GM18951 (cell line): Measurements from ENCODE around the gene NEK2.
"Not testable (repeated sequence)": the region's sequence is repeated elsewhere in the genome, so short reads cannot be mapped to it uniquely, and the experiment has no call there.

ENCODE experiments used
- POLR2A ChIP-seq: IDR thresholded peaks from 4 replicates; pipeline ENCODE4 v1.6.1; 2011; ENCODE audit warnings: mild to moderate bottlenecking; ENCODE audit not compliant: insufficient read length, insufficient read depth; ENCODE audit errors: extremely low read depth
- in situ Hi-C: fragments of 300-500 bp; cut with MboI; formaldehyde crosslinking; loops from one replicate; pipeline ENCODE4 v1.12.0; 2022; ENCODE audit warnings: low sequenced_read_pairs, mixed read lengths, inconsistent platforms; ENCODE audit not compliant: unreplicated experiment

Gene NEK2

DNA sequence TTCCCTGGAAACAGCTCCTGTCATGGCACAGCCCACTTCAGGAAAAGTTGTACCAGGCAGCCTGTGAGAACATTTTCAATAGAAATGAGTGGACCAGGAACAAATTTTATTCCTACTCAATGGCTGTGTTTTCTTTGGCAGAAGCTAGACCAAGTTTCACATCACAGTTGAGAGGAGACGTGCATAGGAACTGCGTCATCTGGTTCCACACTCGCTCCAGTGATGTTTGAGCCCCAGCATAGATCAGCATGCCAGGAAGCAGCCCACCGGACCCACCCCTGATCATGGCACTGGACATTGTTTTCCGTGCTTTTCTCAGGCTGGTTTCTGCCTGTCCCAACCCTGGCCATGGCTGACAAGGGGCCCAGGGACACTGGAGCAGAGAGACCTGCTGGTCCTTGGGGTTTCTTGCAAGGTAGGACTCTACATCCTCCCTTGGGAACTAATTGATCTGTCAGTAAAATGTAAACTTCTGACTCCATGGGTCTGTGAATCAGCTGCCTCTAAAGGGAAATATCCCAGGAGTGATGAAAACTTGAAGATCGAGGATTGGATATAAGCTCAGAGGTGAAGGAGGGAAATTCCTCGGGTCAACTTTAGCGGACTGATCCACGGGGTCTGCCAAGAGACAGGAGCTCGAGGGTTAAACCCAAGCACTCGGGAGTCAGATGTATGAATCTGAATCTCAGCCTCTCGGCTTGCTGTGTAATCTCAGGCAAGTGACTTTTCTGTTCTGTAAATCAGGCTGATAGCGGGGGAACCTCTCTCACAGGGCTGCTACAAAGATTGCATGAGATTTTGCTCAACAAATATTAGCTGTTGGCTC lies 35.7 kb downstream of the NEK2 start:
- no peak for TF ChIP-seq POLR2A

DNA sequence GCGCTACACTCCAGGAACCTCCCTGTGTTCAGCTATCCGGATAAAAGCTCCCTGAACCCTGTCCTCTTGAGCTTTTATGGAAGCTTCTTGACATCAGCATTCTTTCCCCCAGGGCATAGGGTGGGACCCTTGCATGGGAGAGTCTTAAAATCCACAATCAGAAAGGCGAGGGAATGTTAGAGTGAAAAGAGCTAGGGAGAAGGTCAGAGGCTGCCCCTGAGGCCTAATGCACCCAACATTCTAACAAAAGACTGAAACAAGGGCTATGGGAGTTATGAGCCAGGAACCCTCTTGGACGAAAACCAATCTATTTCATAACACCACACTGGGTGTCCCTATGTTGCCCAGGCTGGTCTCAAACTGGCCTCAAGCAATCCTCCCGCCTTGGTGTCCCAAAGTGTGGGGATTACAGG lies 36.7 kb downstream of the NEK2 start:
- in situ Hi-C loops, result no loop called here
- no peak for TF ChIP-seq POLR2A

More for the DNA sequence above, 35.7 kb downstream of the NEK2 start:
- in situ Hi-C loops, result no loop called here

- no peak for TF ChIP-seq POLR2A
- in situ Hi-C loops, result no loop called here
Observed at GRCh38 chr1:211638246-211638645, 37.2 kb downstream of the NEK2 start.

- in situ Hi-C loops, result no loop called here
- TF ChIP-seq POLR2A, result no peak
Observed at GRCh38 chr1:211637066-211637465, 38.4 kb downstream of the NEK2 start.

GRCh38 chr1:211636575-211637029 lies 38.8 kb downstream of the NEK2 start:
- in situ Hi-C loops, result not testable (repeated sequence)

GRCh38 chr1:211635597-211636205 lies 39.7 kb downstream of the NEK2 start:
- TF ChIP-seq POLR2A, result no peak
- in situ Hi-C loops, result no loop called here

DNA sequence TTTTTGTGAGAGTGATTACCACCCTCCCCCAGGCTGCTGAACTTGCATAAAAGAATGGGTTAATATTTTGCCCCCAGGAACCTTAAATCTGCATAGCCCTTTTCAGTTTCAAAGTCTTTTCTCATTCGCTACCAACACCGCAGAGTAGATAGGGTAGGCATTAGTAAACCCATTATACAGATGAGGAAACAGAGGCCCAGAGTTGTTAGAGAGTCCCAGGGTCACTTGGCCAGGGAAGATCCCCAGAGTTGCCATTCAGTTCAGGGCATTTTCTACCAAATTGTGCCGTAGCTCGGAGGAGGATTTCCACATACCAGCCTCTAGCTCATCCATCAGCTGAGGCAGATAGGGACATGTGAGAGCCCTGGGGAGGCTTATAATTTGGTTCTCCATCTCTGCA lies 40.5 kb downstream of the NEK2 start:
- in situ Hi-C loops, result no loop called here
- TF ChIP-seq POLR2A, result no peak

- in situ Hi-C loops, result no loop called here
- TF ChIP-seq POLR2A, result no peak
Observed at GRCh38 chr1:211634461-211634860, 41.0 kb downstream of the NEK2 start.

- in situ Hi-C loops, result no loop called here
- TF ChIP-seq POLR2A, result no peak
Observed at GRCh38 chr1:211633524-211633846, 41.9 kb downstream of the NEK2 start.

- in situ Hi-C loops, result no loop called here
- no peak for TF ChIP-seq POLR2A
Observed at GRCh38 chr1:211632808-211633523, 42.5 kb downstream of the NEK2 start.

- no peak for TF ChIP-seq POLR2A
- in situ Hi-C loops, result no loop called here
Observed at GRCh38 chr1:211632117-211632807, 43.2 kb downstream of the NEK2 start.

DNA sequence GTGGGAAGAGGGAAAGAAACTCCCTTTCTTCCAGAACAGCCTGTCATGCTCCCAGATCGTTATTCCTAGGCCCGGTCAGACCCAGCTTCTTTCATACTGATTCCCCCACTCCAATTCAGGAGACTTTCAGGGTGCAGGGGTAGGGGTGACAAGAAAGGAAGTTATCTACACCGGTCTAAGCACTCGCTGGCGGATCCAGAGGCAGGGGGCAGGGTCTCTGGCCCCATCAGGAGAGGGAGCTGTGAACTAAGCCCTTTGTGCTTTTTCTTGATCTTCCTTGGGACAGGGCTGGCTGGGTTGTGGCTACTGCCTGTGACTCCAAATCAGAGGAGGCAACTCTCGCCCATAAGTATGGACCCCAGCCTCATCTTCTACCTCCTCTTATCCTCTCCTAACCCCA lies 44.3 kb downstream of the NEK2 start:
- in situ Hi-C loops, result no loop called here
- TF ChIP-seq POLR2A, result no peak
